GM18520 (cell line): Measurements from ENCODE around the gene VAPA.

ENCODE experiments used
- ATAC-seq: cut with Tn5 transposase; IDR thresholded peaks from one replicate; pipeline ENCODE4 v1.9.1; 2021; ENCODE audit not compliant: unreplicated experiment

VAPA gene

DNA sequence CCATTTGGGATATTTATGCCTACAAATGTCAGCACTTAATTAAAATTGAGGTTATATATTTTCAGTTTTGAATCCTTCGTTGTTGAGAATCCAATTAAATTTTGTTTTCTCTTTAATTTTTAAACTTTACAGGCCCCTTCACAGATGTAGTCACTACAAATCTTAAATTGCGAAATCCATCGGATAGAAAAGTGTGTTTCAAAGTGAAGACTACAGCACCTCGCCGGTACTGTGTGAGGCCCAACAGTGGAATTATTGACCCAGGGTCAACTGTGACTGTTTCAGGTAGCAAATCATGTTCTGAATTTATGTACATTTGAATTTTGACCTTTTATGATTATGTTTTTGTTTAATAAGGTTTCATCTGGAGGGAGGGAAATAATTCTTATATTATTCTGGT, 17.9 kb downstream of the VAPA start:
- no peak for ATAC-seq

DNA sequence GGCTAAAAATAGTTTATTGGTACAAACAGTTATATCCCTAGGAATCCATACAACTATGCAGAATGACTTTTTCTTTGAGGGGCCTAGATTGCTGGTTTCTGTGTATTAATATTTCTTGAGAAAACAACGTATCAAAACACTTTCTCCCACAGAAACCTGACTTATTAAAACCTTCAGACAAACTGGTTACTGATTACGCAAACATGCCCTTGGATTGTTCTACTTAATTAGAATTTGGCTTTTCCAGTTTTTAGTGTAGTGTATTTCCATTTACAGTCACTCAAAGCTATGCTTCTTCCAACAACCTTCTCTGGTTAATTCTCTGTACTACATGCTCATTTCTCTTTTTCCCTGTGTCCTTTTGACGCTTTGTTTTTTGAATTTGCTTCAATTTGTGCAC, 20.0 kb downstream of the VAPA start:
- no peak for ATAC-seq

DNA sequence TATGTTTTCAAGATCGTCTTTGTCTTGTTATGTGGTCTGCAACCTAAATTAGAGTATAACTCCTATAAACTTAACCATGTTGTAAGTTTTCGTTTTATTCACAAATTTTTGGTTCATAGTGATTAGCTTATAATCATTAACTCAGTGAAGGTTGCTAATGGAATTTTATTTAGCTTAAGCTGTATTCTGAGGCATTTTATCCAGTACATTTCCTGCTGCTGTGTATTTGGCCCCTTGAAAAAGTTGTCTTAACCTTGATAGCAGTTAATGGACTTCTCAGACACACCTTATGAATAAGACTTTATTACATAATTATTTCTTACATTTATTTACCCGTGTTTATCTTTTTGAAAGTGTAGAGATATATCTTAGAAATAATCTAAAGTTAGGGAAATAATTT, 20.5 kb downstream of the VAPA start:
- ATAC-seq = no peak

DNA sequence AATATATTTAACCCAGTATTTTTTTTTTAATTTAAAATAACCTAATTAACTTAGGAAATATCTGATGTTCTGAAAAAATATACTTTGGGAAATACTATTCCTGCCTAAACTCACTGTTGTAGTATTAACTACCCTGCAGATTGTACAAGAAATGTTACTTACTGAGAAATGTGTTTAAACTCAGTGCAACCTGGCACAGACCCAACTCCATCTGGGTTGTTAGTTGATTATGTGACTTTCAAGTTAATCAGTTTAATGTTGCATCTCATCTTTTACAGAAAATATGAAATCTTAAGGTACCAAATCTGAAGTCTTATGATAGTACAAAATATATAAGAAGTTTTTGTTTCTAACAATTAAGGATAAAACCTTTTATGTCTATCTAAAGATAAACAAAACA, 27.3 kb downstream of the VAPA start:
- no peak for ATAC-seq

DNA sequence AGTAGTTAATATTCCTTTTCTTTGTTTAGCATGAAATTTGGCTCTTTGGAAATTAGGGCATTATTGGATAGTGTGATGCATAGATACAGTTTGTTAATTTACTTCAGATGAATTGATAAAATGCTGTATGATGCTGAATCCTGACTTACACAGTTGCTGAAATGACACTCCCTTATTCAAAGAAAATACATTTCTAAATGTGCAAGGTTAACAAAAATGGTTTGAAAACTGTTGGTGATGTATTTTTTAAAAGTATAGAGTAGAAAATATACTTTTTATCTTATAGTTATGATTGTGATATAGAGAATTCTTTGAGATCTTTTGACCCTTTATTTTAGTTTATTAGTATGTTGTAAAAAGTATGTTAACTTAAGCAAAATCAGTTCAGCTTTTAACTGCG, 27.8 kb downstream of the VAPA start:
- ATAC-seq = no peak

DNA sequence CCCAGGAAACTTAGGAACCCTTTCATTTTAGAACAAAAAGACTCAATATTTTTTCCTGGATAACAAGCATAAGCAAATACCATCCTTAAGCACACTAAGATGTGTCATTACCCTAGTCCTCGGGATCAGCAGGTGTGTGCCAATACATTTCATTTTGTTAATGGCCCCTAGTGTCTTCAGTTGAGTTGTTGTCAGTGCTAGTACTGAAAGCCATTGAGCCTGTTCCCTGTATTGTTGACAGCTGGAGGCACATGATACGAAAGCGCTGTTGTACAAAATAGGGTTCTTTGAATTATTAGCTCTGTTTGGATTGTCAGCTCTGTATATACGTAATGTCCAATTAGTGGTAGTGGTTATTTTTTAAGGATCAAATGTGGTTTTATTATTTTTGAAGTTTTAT, 29.5 kb downstream of the VAPA start:
- ATAC-seq = no peak

DNA sequence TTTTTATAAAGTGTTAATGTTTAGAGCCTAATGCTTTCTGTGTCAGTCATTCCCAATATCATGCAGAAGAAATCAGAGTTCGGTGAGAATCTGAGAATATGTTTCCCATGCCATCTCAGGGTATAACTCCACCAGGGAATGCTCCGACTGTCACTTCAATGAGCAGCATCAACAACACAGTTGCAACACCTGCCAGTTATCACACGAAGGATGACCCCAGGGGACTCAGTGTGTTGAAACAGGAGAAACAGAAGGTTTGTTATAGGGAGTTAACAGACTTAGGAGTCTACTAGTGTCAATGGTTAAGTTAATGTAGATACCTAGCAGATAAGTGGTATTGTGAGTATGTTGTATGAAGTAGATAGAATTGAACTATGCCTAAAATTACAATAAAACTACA, 31.0 kb downstream of the VAPA start:
- ATAC-seq = no peak

DNA sequence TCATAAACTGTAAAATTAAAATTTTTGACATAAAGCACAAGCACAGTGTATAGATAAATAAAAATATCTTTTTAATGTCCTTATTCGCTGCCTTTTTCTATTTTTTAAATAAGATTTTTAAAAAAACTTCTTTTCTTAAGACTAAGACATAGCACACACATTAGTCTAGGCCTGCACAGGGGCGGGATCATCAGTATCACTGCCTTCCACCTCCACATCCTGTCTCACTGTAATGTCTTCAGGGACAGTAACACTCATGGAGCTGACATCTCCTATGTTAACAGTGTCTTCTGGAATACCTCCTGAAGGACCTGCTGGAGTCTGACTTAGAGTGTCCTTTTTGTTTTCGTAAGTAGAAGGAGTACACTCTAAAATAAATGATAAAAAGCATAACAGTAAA, 33.0 kb downstream of the VAPA start:
- no peak for ATAC-seq

DNA sequence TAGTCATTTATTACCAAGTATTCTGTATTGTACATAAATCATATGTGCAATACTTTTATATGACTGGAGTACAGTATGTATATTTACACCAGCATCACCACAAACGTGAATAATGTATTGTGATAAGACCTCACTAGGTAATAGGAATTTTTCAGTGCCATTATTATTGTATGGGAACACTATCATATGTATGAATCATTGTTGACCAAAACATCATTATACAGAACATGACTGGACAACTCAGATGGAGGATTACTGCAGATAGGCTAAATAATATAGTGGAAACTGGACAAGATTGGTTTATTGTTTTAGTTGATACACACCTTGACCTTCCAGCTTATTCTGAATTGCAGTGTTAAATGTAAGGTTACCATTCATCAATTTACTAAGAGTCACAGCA, 33.4 kb downstream of the VAPA start:
- ATAC-seq = no peak

DNA sequence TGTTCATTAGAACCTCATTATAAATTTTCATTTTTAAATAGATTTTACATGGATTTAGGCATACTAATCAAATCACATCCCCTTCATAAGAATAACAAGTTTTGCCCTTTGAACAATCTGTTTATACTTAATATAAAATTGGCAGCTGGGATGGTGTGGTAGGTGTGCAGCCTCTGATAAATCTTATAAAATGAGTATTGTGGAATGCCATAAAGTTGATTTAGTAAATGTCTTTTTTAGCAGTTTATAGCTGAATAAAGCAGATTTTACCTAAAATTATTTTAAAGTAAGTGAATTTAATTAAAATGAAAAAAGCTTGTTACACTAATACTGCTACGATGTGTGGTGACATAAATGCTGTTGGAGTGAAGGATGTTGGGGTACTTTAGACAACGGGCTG, 35.5 kb downstream of the VAPA start:
- ATAC-seq = no peak

DNA sequence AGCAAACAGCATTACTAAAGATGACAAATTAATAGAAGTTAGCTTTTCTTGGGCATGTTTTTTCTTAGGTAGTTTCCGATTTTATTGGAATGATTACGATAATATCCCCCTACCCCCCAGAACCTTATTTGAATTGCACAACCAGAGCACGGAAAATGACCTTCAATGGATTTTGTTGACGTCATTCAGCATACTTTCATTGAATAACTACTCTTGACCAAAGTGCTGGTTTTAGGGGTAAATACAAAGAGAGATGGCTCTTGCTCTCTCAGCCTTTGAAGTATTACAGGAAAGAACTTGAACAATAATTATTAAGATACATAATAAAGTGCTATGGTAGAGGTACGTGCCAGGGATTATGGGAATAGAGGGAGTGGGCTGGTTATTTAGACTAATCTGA, 36.0 kb downstream of the VAPA start:
- no peak for ATAC-seq

DNA sequence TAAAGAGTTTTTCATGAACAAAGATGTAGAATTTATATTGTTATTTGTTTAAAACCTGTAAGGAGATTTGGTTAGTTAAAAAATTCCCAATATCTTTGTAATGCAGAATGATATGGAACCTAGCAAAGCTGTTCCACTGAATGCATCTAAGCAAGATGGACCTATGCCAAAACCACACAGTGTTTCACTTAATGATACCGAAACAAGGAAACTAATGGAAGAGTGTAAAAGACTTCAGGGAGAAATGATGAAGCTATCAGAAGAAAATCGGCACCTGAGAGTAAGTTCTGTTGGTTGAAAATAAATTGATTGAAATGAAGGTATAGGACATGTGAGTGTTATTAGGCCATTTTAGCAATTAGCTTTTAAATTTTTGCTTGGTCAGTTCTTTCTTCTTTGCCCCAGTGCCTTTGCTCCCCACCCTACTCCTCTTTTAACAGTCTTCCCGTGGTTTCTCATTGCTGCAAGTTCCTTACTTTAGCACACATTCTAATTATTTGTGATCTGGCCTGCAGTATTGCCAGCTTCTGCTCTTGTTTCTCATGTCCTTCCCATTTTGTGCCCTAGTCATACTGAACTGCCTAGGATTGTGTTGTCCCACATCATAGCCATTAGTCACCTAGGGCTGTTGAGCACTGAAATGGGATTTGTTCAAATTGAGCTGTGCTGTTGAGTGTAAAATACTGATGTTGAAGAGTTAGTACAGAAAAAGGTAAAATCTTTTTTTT, 36.6 kb downstream of the VAPA start:
- ATAC-seq = no peak

DNA sequence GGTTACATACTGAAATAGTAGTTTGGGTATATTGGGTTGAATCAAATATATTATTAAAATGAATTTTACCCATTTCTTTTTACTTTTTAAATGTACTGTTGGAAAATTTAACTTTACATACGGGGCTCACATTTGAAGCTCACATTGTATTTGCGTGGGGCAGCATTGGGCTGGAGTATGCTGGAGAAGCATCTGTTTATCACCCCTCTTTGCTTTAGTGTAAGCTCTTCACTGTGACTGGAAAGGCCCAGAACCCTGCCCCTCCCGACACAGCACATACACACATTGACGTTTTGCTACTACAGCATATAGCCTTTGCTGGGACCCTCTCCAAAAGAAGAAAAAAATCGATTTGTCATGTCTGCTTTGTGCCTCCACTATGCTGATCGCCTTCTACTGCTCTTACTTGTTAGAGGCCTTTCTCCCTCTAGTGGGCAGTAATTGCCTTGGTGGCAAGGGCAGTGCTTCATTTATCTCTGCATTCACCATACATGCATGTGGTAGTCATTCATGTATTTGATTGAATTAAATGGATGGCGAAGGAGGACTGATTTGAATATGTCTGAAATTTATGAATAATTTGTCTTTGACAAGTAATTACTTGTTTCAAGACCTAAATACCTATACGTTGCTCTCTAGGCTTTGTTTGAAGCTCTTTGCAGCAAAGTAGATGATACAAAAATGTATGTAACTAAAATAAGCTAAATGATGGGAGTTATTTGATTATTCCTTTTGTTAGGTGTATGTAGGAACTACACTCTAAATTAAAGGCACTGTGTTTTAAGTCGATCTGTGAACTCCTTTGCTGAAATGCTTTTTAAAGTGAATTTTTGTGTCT, 37.4 kb downstream of the VAPA start:
- no peak for ATAC-seq

DNA sequence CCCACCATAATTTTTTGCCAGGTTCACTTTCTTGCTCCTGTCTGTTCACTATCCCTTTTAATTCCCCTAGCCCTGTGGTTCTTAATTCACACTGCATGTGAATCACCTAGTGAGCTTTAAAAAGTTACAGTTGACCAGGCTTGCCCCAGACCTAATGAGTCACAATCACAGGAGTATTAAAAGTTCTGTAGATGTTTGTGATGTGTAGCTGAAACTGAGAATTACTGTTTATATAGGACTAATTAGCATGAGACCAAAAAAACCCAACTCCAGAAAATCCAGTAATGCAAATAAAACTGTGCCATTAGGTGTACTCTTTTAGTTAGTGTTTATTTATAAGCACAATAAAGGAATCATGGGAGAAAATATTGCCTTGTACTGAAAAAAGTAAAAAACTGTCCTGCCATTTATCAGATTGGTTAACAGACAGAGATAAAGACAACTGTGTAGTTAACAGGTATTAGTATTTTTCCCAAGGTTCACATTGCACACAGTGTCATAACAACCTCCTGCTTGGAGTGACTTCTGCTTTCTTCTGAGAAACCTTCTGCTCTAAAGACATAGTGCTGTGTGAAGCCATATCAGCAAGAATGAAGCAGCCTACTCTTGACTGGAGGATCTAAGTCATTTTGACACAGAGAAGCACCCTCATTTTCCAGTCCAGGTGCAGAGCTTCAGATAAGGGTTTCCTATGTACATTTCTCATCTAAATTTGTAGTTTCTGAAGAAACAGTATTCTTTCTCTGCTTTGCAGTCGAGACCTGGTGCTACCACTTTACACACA, 39.0 kb downstream of the VAPA start:
- ATAC-seq = no peak

DNA sequence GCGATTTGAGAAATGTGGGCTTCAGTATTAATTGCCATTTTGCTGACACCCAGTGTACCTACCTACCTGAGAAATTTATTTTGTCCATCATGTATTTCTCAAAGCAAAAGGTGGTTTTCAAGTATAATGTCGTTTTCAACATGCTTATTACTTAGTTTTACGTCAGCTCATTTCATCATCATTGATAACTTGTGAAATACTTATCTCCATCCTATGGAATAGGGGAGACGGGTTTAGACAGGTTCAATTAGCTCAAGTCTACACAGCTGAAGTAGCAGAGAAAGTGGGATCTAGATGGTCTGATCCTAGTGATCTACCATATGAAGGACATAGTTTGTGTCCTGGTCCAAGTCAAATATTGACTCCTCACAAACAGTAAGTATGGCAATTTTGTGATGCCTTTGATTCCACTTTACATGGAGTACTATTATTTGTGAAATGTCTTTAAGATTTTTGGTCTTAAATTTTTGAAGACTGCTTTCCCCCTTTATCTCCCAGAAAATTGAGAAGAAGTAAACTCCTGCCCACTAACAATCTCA, 45.1 kb downstream of the VAPA start:
- no peak for ATAC-seq

DNA sequence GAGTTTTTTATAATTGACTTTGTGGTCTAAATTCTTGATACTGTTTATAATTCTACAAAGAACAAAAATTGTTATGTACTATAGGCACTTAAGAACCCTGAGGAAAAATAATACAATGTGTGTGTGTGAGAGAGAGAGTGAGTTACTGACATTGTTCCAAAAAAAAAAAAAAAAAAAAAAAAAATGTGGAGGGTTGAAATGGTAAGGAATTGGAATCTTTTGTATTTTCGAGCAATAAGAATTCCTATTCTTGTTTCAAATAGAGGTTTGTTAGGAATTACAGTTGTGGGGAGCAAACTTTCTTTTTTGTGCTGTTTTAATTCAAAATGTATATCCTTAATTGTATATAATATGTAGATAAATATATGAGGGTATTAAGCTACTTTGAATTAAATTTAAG, 45.7 kb downstream of the VAPA start:
- no peak for ATAC-seq

DNA sequence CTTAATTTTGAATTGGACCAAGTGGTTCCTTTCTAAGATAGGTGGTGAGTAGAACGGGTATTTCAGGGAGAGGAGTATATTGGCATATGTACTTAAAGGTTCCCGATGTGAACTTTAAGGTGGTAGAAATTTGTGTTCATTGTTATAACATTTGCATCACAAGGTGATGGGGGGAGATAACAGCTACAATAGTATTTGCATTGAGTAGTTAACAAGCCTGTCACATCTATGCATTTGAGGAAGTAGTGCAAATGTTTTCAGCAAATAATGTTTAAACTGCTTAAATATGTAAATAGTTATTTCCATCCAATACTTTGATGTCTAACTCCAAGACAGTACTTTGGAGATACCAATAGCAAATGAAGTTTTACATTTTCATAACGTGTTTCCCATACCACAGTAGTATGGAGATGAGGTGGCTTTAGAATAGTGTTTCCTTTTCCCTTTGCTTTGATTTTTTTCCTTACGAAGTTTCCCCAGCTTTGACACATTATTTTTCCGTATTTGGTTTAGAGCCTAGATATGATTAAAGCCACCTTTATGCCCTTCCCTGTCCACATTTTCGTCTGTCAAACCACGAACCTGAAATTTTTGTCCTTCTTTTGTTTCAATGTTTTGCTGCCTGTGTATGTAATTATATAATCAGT, 46.6 kb downstream of the VAPA start:
- no peak for ATAC-seq

DNA sequence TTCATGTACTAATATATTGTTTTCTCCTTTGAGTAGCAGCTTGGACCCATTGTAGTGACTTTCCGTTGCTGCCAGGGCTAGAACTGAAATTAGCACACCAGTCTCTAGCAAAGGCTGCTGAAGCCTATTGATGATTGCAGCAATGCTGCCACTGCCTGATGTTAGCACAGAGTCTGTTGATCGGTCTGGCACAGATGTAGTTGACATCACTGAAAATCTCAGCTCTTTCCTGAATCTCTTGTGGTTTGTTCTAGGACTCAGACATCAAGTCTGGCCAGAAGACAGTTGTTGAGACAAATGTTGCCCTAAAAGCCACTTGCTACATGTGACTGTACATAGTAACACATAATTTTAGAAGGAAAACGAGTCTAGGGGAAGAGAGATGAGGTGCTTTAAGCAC, 47.2 kb downstream of the VAPA start:
- ATAC-seq = no peak

DNA sequence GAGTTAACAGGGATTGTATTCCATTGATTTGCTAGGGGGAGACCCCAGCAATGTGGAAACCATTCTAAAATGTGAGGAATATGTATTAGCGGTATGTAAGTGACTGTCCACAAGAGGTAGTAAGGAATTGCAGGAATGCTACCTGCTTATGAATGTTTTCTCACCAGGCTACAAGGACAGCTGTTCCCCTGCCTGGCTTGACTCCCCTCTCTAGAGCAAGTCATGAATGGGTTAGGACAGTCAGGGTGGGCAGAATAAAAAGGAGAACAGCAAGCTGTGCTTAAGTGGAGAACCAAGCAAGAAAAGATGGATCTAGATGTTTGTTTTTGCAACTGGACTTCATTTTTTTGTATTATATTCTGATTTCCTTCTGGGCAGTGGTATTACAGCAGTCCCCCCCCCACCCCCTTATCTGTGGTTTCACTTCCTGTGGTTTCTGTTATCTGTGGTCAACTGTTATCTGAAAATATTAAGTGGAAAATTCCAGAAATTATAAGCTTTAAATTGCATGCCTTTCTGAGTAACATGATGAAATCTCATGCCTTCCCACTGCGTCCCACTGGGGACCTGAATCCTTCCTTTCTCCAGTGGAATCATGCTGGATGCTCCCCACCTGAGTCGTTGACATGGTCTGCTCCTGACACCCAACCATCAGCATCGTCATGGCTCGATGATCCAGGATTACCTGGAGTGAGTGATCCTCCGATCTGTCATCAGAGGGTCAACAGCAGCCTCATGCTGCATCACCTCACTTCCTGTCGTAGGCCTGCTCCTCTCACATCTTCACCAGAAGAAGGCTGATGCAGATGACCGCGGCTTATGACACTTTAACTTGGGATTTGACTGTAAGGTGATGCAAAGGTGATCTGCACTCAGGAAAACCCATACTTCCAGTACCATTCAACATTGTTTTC, 52.2 kb downstream of the VAPA start:
- no peak for ATAC-seq
